GM23338 (cell line): Measurements from ENCODE around the gene SCNN1A. TPM values are rescaled to one million over a fixed set of nuclear protein-coding genes. Genes with fewer than 3 reads are reported as not detected.

Experiments
- ATAC-seq: fragments of 200-7000 bp; cut with Tn5 transposase; 3 replicates; pipeline ENCODE4 v1.9.1; 2020
- DNase-seq: peaks from one replicate; pipeline ENCODE4 v3.0.0-alpha.2; 2015; ENCODE audit warnings: low spot score
- H2AFZ ChIP-seq: fragments of 200-600 bp; sonication (generic); 2 replicates; pipeline ENCODE4 v1.8.0; 2016; ENCODE audit warnings: antibody characterized with exemption, mild to moderate bottlenecking, moderate library complexity
- H3F3A ChIP-seq: fragments of 200-600 bp; sonication (generic); replicated peaks from 2 replicates; pipeline ENCODE4 v1.8.0; 2017; ENCODE audit warnings: antibody characterized with exemption, mixed run types, low read depth
- H3K27ac ChIP-seq: fragments of 200-600 bp; sonication (generic); 2 replicates; pipeline ENCODE4 v1.6.1; 2016; ENCODE audit warnings: low read depth
- H3K27me3 ChIP-seq: fragments of 200-600 bp; sonication (generic); 2 replicates; pipeline ENCODE4 v1.8.0; 2016; ENCODE audit warnings: mild to moderate bottlenecking, mixed run types, moderate library complexity; ENCODE audit not compliant: insufficient read depth
- H3K36me3 ChIP-seq: fragments of 200-600 bp; sonication (generic); 2 replicates; pipeline ENCODE4 v1.8.0; 2016; ENCODE audit warnings: mild to moderate bottlenecking; ENCODE audit not compliant: insufficient read depth
- H3K4me1 ChIP-seq: fragments of 200-600 bp; sonication (generic); 2 replicates; pipeline ENCODE4 v1.8.0; 2016; ENCODE audit warnings: mild to moderate bottlenecking, moderate library complexity; ENCODE audit not compliant: insufficient read depth
- H3K4me2 ChIP-seq: fragments of 200-600 bp; sonication (generic); 2 replicates; pipeline ENCODE4 v1.7.1; 2017; ENCODE audit warnings: mixed run types
- H3K4me3 ChIP-seq: fragments of 200-600 bp; sonication (generic); 2 replicates; pipeline ENCODE4 v1.6.1; 2016; ENCODE audit warnings: mixed run types
- H3K79me2 ChIP-seq: fragments of 200-600 bp; sonication (generic); replicated peaks from 2 replicates; pipeline ENCODE4 v1.8.0; 2017; ENCODE audit warnings: mild to moderate bottlenecking; ENCODE audit not compliant: insufficient read depth
- H3K9me2 ChIP-seq: fragments of 200-600 bp; sonication (generic); 2 replicates; pipeline ENCODE4 v1.8.0; 2017; ENCODE audit not compliant: insufficient read depth
- H4K20me1 ChIP-seq: fragments of 200-600 bp; sonication (generic); replicated peaks from 2 replicates; pipeline ENCODE4 v1.8.0; 2017; ENCODE audit warnings: mild to moderate bottlenecking; ENCODE audit not compliant: insufficient read depth
- H3K27ac Mint-ChIP-seq: 2 replicates; pipeline ENCODE4 v1.8.0; 2020; ENCODE audit warnings: inconsistent platforms, mild to moderate bottlenecking, moderate library complexity, mixed read lengths
- H3K27me3 Mint-ChIP-seq: 3 replicates; pipeline ENCODE4 v1.8.0; 2022; ENCODE audit warnings: low read depth, mild to moderate bottlenecking, moderate library complexity, mixed read lengths, inconsistent platforms; ENCODE audit not compliant: insufficient read depth, poor library complexity
- H3K36me3 Mint-ChIP-seq: 3 replicates; pipeline ENCODE4 v1.8.0; 2021; ENCODE audit warnings: low read depth, mild to moderate bottlenecking, inconsistent platforms, moderate library complexity, mixed read lengths
- H3K4me1 Mint-ChIP-seq: 3 replicates; pipeline ENCODE4 v1.8.0; 2020; ENCODE audit warnings: mild to moderate bottlenecking, inconsistent platforms, mixed read lengths
- H3K4me3 Mint-ChIP-seq: 3 replicates; pipeline ENCODE4 v1.8.0; 2021; ENCODE audit warnings: moderate library complexity, mild to moderate bottlenecking, inconsistent platforms, mixed read lengths
- H3K9me3 Mint-ChIP-seq: 3 replicates; pipeline ENCODE4 v1.8.0; 2020; ENCODE audit warnings: moderate library complexity, mild to moderate bottlenecking, inconsistent platforms, mixed read lengths
- polyA plus RNA-seq: library from polyadenylated mRNA; unstranded; fragments of >200 nt; fragmentation: Nextera tagmentation; extraction: Ambion mirVana; gene quantifications from 2 replicates; pipeline ENCODE4 v1.2.1, GENCODE V29; 2016
- total RNA-seq: library from RNA; depleted of rRNA; stranded (reverse); fragments of >200 nt; shearing (Covaris generic); gene quantifications from 2 replicates; pipeline ENCODE4 v1.2.3, GENCODE V29; 2014
- TF ChIP-seq, protein P1 (sequence below): fragments of 250-450 bp; sonication (Bioruptor Pico); IDR thresholded peaks from 2 replicates; pipeline ENCODE4 v1.5.0; 2020; ENCODE audit warnings: mild to moderate bottlenecking, moderate library complexity
- TF ChIP-seq, protein P2 (sequence below), 2 experiments: fragments of 200-600 bp in 1 of 2; sonication (generic) in 1 of 2; conservative IDR thresholded peaks; 2 replicates each; pipeline versions ENCODE4 v1.5.1 to v1.6.1; 2016 to 2017; ENCODE audit warnings: antibody characterized with exemption in 2 of 2, low read depth in 2 of 2, mild to moderate bottlenecking in 2 of 2, moderate library complexity in 1 of 2

SCNN1A gene
- total and polyA plus RNA-seq, 2 experiments from 2014 or later, result 37.1 to 125 TPM

DNA sequence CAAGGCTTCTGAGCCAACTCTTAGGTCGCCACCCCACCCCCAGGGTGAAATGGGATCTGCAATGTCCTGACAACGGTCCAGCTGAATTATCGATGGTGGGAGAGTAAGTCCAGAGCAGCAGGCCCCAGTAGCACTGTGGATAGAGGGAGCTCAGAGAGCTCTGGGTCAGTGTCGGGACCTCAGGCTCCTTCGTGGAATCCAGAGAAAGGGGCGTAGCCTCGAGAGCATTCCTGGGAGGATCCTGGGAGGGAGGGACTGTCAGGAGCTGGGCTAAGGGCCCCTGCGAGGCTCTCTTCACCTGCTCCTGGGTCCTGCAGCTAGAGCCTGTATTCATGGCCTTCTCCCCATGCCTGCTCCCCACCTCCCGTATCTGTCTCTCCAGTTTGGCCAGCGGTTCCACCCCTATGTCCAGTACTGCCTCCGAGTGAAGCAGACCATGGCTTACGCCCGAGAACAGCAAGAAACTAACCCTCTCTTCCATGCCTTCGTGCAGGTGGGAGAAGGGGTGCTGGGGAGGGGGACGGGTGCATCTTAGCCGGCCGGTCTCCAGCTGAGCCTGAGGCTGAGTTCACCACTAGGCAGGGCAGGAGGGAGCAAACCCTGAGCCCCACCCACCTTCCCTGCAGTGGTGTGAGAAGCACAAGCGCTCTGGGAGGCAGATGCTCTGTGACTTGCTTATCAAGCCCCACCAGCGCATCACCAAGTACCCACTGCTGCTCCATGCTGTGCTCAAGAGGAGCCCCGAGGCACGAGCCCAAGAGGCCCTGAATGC lies 58.3 kb downstream of the SCNN1A start:
- peaks cover 45% of the 10 kb centered on the region for H3K4me1 Mint-ChIP-seq
- H3K9me3 Mint-ChIP-seq, result no peaks in the 10 kb centered on the region; the same call in 2 of the 3 replicates
- H3K27me3 Mint-ChIP-seq, result peaks cover 37% of the 10 kb centered on the region
- H3K27ac Mint-ChIP-seq, result no peak overlapping the region
- no peaks in the 10 kb centered on the region for H3K9me2 ChIP-seq
- H4K20me1 ChIP-seq, result no peaks in the 10 kb centered on the region
- H2AFZ ChIP-seq, result no peak overlapping the region
- peaks cover 12% of the 10 kb centered on the region for H3K36me3 ChIP-seq
- peaks cover 13% of the 10 kb centered on the region for H3F3A ChIP-seq
- no peak overlapping the region for H3K4me3 Mint-ChIP-seq
- DNase-seq, result no peak
- no peaks in the 10 kb centered on the region for H3K27me3 ChIP-seq
- peaks cover 20% of the 10 kb centered on the region for H3K4me1 ChIP-seq
- H3K79me2 ChIP-seq, result no peaks in the 10 kb centered on the region
- no peak overlapping the region for H3K4me2 ChIP-seq
- H3K4me3 ChIP-seq, result no peak overlapping the region
- no peak overlapping the region for H3K27ac ChIP-seq
- peaks cover 54% of the 10 kb centered on the region for H3K36me3 Mint-ChIP-seq
- TF ChIP-seq, protein P1, sequence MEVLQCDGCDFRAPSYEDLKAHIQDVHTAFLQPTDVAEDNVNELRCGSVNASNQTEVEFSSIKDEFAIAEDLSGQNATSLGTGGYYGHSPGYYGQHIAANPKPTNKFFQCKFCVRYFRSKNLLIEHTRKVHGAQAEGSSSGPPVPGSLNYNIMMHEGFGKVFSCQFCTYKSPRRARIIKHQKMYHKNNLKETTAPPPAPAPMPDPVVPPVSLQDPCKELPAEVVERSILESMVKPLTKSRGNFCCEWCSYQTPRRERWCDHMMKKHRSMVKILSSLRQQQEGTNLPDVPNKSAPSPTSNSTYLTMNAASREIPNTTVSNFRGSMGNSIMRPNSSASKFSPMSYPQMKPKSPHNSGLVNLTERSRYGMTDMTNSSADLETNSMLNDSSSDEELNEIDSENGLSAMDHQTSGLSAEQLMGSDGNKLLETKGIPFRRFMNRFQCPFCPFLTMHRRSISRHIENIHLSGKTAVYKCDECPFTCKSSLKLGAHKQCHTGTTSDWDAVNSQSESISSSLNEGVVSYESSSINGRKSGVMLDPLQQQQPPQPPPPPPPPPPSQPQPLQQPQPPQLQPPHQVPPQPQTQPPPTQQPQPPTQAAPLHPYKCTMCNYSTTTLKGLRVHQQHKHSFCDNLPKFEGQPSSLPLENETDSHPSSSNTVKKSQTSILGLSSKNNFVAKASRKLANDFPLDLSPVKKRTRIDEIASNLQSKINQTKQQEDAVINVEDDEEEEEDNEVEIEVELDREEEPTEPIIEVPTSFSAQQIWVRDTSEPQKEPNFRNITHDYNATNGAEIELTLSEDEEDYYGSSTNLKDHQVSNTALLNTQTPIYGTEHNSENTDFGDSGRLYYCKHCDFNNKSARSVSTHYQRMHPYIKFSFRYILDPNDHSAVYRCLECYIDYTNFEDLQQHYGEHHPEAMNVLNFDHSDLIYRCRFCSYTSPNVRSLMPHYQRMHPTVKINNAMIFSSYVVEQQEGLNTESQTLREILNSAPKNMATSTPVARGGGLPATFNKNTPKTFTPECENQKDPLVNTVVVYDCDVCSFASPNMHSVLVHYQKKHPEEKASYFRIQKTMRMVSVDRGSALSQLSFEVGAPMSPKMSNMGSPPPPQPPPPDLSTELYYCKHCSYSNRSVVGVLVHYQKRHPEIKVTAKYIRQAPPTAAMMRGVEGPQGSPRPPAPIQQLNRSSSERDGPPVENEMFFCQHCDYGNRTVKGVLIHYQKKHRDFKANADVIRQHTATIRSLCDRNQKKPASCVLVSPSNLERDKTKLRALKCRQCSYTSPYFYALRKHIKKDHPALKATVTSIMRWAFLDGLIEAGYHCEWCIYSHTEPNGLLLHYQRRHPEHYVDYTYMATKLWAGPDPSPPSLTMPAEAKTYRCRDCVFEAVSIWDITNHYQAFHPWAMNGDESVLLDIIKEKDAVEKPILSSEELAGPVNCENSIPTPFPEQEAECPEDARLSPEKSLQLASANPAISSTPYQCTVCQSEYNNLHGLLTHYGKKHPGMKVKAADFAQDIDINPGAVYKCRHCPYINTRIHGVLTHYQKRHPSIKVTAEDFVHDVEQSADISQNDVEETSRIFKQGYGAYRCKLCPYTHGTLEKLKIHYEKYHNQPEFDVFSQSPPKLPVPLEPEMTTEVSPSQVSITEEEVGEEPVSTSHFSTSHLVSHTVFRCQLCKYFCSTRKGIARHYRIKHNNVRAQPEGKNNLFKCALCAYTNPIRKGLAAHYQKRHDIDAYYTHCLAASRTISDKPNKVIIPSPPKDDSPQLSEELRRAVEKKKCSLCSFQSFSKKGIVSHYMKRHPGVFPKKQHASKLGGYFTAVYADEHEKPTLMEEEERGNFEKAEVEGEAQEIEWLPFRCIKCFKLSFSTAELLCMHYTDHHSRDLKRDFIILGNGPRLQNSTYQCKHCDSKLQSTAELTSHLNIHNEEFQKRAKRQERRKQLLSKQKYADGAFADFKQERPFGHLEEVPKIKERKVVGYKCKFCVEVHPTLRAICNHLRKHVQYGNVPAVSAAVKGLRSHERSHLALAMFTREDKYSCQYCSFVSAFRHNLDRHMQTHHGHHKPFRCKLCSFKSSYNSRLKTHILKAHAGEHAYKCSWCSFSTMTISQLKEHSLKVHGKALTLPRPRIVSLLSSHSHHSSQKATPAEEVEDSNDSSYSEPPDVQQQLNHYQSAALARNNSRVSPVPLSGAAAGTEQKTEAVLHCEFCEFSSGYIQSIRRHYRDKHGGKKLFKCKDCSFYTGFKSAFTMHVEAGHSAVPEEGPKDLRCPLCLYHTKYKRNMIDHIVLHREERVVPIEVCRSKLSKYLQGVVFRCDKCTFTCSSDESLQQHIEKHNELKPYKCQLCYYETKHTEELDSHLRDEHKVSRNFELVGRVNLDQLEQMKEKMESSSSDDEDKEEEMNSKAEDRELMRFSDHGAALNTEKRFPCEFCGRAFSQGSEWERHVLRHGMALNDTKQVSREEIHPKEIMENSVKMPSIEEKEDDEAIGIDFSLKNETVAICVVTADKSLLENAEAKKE (CRISPR knock-in tag), result no peak
- TF ChIP-seq, protein P2, sequence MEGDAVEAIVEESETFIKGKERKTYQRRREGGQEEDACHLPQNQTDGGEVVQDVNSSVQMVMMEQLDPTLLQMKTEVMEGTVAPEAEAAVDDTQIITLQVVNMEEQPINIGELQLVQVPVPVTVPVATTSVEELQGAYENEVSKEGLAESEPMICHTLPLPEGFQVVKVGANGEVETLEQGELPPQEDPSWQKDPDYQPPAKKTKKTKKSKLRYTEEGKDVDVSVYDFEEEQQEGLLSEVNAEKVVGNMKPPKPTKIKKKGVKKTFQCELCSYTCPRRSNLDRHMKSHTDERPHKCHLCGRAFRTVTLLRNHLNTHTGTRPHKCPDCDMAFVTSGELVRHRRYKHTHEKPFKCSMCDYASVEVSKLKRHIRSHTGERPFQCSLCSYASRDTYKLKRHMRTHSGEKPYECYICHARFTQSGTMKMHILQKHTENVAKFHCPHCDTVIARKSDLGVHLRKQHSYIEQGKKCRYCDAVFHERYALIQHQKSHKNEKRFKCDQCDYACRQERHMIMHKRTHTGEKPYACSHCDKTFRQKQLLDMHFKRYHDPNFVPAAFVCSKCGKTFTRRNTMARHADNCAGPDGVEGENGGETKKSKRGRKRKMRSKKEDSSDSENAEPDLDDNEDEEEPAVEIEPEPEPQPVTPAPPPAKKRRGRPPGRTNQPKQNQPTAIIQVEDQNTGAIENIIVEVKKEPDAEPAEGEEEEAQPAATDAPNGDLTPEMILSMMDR (conservative IDR thresholded peaks at IDR 0.05; ENCODE audit: low read depth in 2 of 2), result 0 out of 4 replicates have a peak, but pooled peaks of 1 of the 2 experiments have one; percentile 9
- ATAC-seq, result peak; percentile 42
